ENCODE results near the gene GATM. TPM values are rescaled to one million over a fixed set of nuclear protein-coding genes. Genes with fewer than 3 reads are reported as not detected.
"Not testable (repeated sequence)": the region's sequence is repeated elsewhere in the genome, so short reads cannot be mapped to it uniquely, and the experiment has no call there.

The GATM gene
- total RNA-seq, 5 donors from 2014 or later (not counting 1 experiment from before 2014, with no cell fraction given): 0.49 to 5.5 (median 2.0) TPM

DNA sequence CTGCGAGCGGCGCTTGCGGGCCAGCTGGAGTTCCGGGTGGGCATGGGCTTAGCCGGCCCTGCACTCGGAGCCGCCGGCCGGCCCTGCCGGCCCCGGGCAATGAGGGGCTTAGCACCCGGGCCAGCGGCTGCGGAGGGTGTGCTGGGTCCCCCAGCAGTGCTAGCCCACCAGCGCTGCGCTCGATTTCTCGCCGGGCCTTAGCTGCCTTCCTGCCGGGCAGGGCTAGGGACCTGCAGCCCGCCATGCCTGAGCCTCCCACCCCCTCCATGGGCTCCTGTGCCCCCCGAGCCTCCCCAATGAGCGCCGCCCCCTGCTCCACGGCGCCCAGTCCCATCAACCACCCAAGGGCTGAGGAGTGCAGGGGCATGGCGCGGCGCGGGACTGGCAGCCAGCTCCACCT, 64.2 kb downstream of the GATM start:
- POLR2A ChIA-PET; H3K27ac ChIP-seq (ENCODE audit: low read length); CTCF ChIA-PET; H3K9me3 ChIP-seq; H3K4me1 Mint-ChIP-seq; H3K27ac Mint-ChIP-seq; H3K4me1 ChIP-seq (ENCODE audit: control insufficient read depth in 1 of 2, extremely low read depth in 1 of 2, insufficient read depth in 2 of 2, low read length in 2 of 2); H3K9me3 Mint-ChIP-seq; H3K36me3 ChIP-seq (ENCODE audit: control insufficient read depth in 2 of 2, extremely low read depth in 1 of 2, insufficient read depth in 1 of 2, low read length in 1 of 2); H3K4me3 Mint-ChIP-seq; ATAC-seq (replicated peaks in 1 of 4); H3K4me3 ChIP-seq (ENCODE audit: control insufficient read depth in 1 of 2, extremely low read depth in 1 of 2, low read length in 1 of 2); DNase-seq; H3K36me3 Mint-ChIP-seq: not testable (repeated sequence)
- H3K27me3 Mint-ChIP-seq: peaks cover 27 to 31% of the 10 kb centered on the region in 2 donors
- H3K27me3 ChIP-seq (replicated peaks in 1 of 2; ENCODE audit: control insufficient read depth in 2 of 2, extremely low read depth in 1 of 2, insufficient read depth in 2 of 2, low read length in 1 of 2): peaks cover 0 to 13% of the 10 kb centered on the region in 2 experiments
- 96% methylated on average over 9 of the region's 31 CpGs for WGBS (ENCODE audit: insufficient coverage)

Other genes starting within 250 kb of the GATM start
- gene DUOXA1, start 248.7 kb downstream of the GATM start, total RNA-seq: 1 to 10 TPM in 2 of 5 donors, under 1 TPM in 3; 0.40 to 1.6 (median 0.91) TPM
- under 1 TPM in 4 of 5 donors, not detected in 1; 0.21 to 0.67 (median 0.34) TPM for gene DUOX1, start 248.6 kb downstream of the GATM start, total RNA-seq
- gene SHF, start 190.6 kb downstream of the GATM start, total RNA-seq: 1 to 10 TPM; 5.1 to 6.5 (median 5.6) TPM
- gene SLC28A2, start 126.3 kb downstream of the GATM start, total RNA-seq: not detected
- 1 to 10 TPM; 3.7 to 4.8 (median 4.2) TPM for gene SLC30A4, start 144.2 kb upstream of the GATM start, total RNA-seq
- 10 to 100 TPM; 37.5 to 59.5 (median 40.5) TPM for gene BLOC1S6, start 208.8 kb upstream of the GATM start, total RNA-seq

All from T-cell (primary cell).